ENCODE measurements around the gene CDK18. TPM values are rescaled to one million over a fixed set of nuclear protein-coding genes. Genes with fewer than 3 reads are reported as not detected.

The CDK18 gene
- polyA plus RNA-seq, 10 donors, result 5.7 to 20.5 (median 9.4) TPM

- DNase-seq, result no peak
Measured at GRCh38 chr1:205536759-205537361, 32.4 kb downstream of the CDK18 start.

- DNase-seq, result no peak
Measured at GRCh38 chr1:205537386-205538018, 33.0 kb downstream of the CDK18 start.

GRCh38 chr1:205538235-205538840 is 33.9 kb downstream of the CDK18 start:
- DNase-seq, result no peak

GRCh38 chr1:205541161-205541886 is 36.9 kb downstream of the CDK18 start:
- DNase-seq, result no peak

GRCh38 chr1:205542367-205542766 is 37.9 kb downstream of the CDK18 start:
- no peak for DNase-seq

GRCh38 chr1:205543351-205544301 is 39.2 kb downstream of the CDK18 start:
- peak; percentile 62 to 85 (median 71) for DNase-seq

GRCh38 chr1:205545001-205545919 is 40.8 kb downstream of the CDK18 start:
- DNase-seq, result no peak

- DNase-seq, result no peak
Measured at GRCh38 chr1:205545991-205546390, 41.5 kb downstream of the CDK18 start.

GRCh38 chr1:205546541-205546940 is 42.1 kb downstream of the CDK18 start:
- DNase-seq, result no peak

- no peak for DNase-seq
Measured at GRCh38 chr1:205547936-205548827, 43.7 kb downstream of the CDK18 start.

GRCh38 chr1:205554026-205554811 is 49.8 kb downstream of the CDK18 start:
- no peak for DNase-seq

GRCh38 chr1:205561501-205562203 is 57.2 kb downstream of the CDK18 start:
- no peak for DNase-seq

- no peak for DNase-seq
Measured at GRCh38 chr1:205563927-205564441, 59.5 kb downstream of the CDK18 start.

- no peak for DNase-seq
Measured at GRCh38 chr1:205565799-205566198, 61.3 kb downstream of the CDK18 start.

GRCh38 chr1:205567716-205568115 is 63.2 kb downstream of the CDK18 start:
- DNase-seq, result no peak

GRCh38 chr1:205568135-205568468 is 63.6 kb downstream of the CDK18 start:
- no peak for DNase-seq

Data from muscle of back (tissue), 11 donors.